Activated gamma-delta T cell treated with anti-CD3 and anti-CD28 coated beads, Interleukin-2, amount 50 U/mL, for 16 hours (primary cell): ENCODE measurements around the gene RBL1.
A peak's percentile ranks its signal among the peaks of the same experiment; 100 is the strongest.
"Not testable (repeated sequence)": the region's sequence is repeated elsewhere in the genome, so short reads cannot be mapped to it uniquely, and the experiment has no call there.

ENCODE experiments used
- DNase-seq: peaks from one replicate; pipeline ENCODE4 v3.0.0-alpha.2; 2020; ENCODE audit warnings: low read depth

The RBL1 gene

GRCh38 chr20:37072293-37073196 lies 23.3 kb downstream of the RBL1 start:
- DNase-seq = no peak

- peak; percentile 3 for DNase-seq
Measured at GRCh38 chr20:37071481-37071911, 24.3 kb downstream of the RBL1 start.

GRCh38 chr20:37069563-37069962 lies 26.2 kb downstream of the RBL1 start:
- DNase-seq = not testable (repeated sequence)

- no peak for DNase-seq
Measured at GRCh38 chr20:37066168-37066567, 29.6 kb downstream of the RBL1 start.

GRCh38 chr20:37055276-37055675 lies 40.5 kb downstream of the RBL1 start:
- DNase-seq = no peak

- DNase-seq = no peak
Measured at GRCh38 chr20:37053230-37053950, 42.4 kb downstream of the RBL1 start.

- peak; percentile 10 for DNase-seq
Measured at GRCh38 chr20:37042986-37043972, 52.5 kb downstream of the RBL1 start.

GRCh38 chr20:37039366-37039765 lies 56.4 kb downstream of the RBL1 start:
- DNase-seq = not testable (repeated sequence)

GRCh38 chr20:37032077-37032476 lies 63.7 kb downstream of the RBL1 start:
- DNase-seq = no peak

- DNase-seq = no peak
Measured at GRCh38 chr20:37020636-37021035, 75.2 kb downstream of the RBL1 start.

- DNase-seq = not testable (repeated sequence)
Measured at GRCh38 chr20:37012631-37013030, 83.2 kb downstream of the RBL1 start.

- not testable (repeated sequence) for DNase-seq
Measured at GRCh38 chr20:37011858-37012257, 83.9 kb downstream of the RBL1 start.

- DNase-seq = no peak
Measured at GRCh38 chr20:37011147-37011546, 84.7 kb downstream of the RBL1 start.

GRCh38 chr20:37007898-37008649 lies 87.7 kb downstream of the RBL1 start:
- no peak for DNase-seq

- DNase-seq = not testable (repeated sequence)
Measured at GRCh38 chr20:37005062-37005942, 90.5 kb downstream of the RBL1 start.

- not testable (repeated sequence) for DNase-seq
Measured at GRCh38 chr20:37001634-37002033, 94.2 kb downstream of the RBL1 start.

- not testable (repeated sequence) for DNase-seq
Measured at GRCh38 chr20:37000171-37000570, 95.6 kb downstream of the RBL1 start.

GRCh38 chr20:36998652-36999051 lies 97.1 kb downstream of the RBL1 start:
- no peak for DNase-seq

GRCh38 chr20:36997121-36997520 lies 98.7 kb downstream of the RBL1 start:
- DNase-seq = no peak

- DNase-seq = not testable (repeated sequence)
Measured at GRCh38 chr20:36994221-36994620, 101.6 kb downstream of the RBL1 start.
